Hepatocyte (in vitro differentiated cells): ENCODE results near the gene CCDC197. TPM values are rescaled to one million over a fixed set of nuclear protein-coding genes. Genes with fewer than 3 reads are reported as not detected.

Experiments used
- DNase-seq: peaks from one replicate; pipeline ENCODE4 v3.0.0-alpha.2; 2016; ENCODE audit warnings: low spot score
- H2AFZ ChIP-seq: fragments of 200-600 bp; sonication (generic); 2 replicates; pipeline ENCODE4 v1.6.0; 2016; ENCODE audit warnings: antibody characterized with exemption, mild to moderate bottlenecking
- H3K27ac ChIP-seq: fragments of 200-600 bp; sonication (generic); 2 replicates; pipeline ENCODE4 v1.5.1; 2016; ENCODE audit warnings: mild to moderate bottlenecking
- H3K27me3 ChIP-seq: fragments of 200-600 bp; sonication (generic); 2 replicates; pipeline ENCODE4 v1.6.1; 2016
- H3K36me3 ChIP-seq: fragments of 200-600 bp; sonication (generic); replicated peaks from 2 replicates; pipeline ENCODE4 v1.5.1; 2016; ENCODE audit warnings: low read depth; ENCODE audit not compliant: insufficient read depth
- H3K4me1 ChIP-seq: fragments of 200-600 bp; sonication (generic); 2 replicates; pipeline ENCODE4 v1.5.1; 2016; ENCODE audit warnings: mild to moderate bottlenecking, moderate library complexity; ENCODE audit not compliant: insufficient read depth
- H3K4me2 ChIP-seq: fragments of 200-600 bp; sonication (generic); 2 replicates; pipeline ENCODE4 v1.6.0; 2016
- H3K4me3 ChIP-seq: fragments of 200-600 bp; sonication (generic); 2 replicates; pipeline ENCODE4 v1.5.1; 2016; ENCODE audit warnings: mild to moderate bottlenecking
- H3K79me2 ChIP-seq: fragments of 200-600 bp; sonication (generic); 2 replicates; pipeline ENCODE4 v1.6.0; 2017; ENCODE audit warnings: mild to moderate bottlenecking
- H3K9me2 ChIP-seq: fragments of 200-600 bp; sonication (generic); replicated peaks from 2 replicates; pipeline ENCODE4 v1.6.0; 2017; ENCODE audit warnings: mild to moderate bottlenecking; ENCODE audit not compliant: insufficient read depth
- H3K9me3 ChIP-seq: fragments of 200-600 bp; sonication (generic); 2 replicates; pipeline ENCODE4 v1.5.1; 2016; ENCODE audit warnings: low read depth, mild to moderate bottlenecking
- H4K20me1 ChIP-seq: fragments of 200-600 bp; sonication (generic); 2 replicates; pipeline ENCODE4 v1.6.0; 2016; ENCODE audit warnings: mild to moderate bottlenecking; ENCODE audit not compliant: insufficient read depth, poor library complexity, severe bottlenecking
- EZH2 ChIP-seq: fragments of 200-600 bp; sonication (generic); IDR thresholded peaks from 2 replicates; pipeline ENCODE4 v1.6.1; 2016; ENCODE audit warnings: antibody characterized with exemption, mild to moderate bottlenecking, borderline replicate concordance
- EZH2phosphoT487 ChIP-seq: fragments of 200-600 bp; sonication (generic); IDR thresholded peaks from one replicate; pipeline ENCODE4 v1.6.1; 2018; ENCODE audit warnings: antibody characterized with exemption, mild to moderate bottlenecking, low read depth, moderate library complexity; ENCODE audit not compliant: unreplicated experiment, severe bottlenecking
- WGBS: methylation state at CpG from one replicate; pipeline ENCODE4 v1.1.6; 2016; ENCODE audit warnings: low lambda C conversion rate; ENCODE audit errors: missing lambda C conversion rate; 5-methylcytosine and 5-hydroxymethylcytosine counted together
- polyA plus RNA-seq: library from polyadenylated mRNA; unstranded; fragments of >200 nt; fragmentation: Nextera tagmentation; extraction: Ambion mirVana; gene quantifications from 2 replicates; pipeline ENCODE4 v1.2.1, GENCODE V29; 2016
- total RNA-seq: library from RNA; depleted of rRNA; stranded (reverse); fragments of >200 nt; gene quantifications from 2 replicates; pipeline ENCODE4 v1.2.3, GENCODE V29; 2014
- TF ChIP-seq, protein P1 (sequence below): fragments of 200-600 bp; sonication (generic); IDR thresholded peaks from 2 replicates; pipeline ENCODE4 v1.5.1; 2016; ENCODE audit warnings: antibody characterized with exemption, mild to moderate bottlenecking; ENCODE audit not compliant: poor library complexity

CCDC197 gene
- total and polyA plus RNA-seq, 2 experiments from 2014 or later, result not detected

DNA sequence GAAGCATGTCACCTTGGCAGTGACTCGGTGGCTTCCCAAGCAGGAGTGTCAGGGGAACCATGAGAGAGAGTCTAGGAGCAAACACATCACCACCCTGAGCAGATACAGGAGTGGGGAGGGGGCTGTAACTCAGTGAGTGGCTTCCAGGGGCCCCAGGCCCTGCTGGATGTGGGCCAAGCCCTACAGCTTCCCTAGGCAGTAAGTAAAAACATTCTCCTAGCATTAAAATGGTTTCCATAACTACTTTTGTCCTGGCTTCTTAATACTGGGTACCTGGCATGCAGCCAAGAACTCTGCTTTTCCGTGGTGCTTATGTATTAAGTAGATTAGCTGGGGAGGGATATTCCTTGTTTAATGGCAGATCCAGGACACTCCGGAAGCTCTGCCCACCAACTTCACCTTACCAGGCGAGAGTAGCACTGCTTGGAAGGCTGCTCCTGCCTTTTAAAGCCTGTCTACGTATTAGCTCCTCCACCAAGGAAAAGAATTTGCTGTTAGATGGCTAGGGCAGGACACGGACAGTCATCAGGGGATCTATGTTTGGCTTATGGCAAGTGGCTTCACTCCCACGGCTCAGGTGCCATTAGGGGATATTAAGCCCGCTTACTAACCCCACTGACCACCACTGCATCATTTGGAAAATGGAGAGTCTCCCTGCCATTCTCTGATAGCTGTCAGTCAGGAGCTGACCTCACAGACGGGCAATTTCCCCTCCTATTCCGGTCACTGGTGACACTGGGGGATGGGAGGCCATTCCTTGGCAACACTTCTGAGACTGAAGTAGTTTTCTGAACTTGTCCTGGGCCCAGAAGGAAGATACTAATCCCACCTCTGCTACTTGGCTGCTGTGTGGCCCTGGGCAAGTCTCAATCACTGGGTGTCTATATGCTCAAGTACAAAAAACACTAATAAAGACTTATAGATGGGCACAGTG lies 51.9 kb downstream of the CCDC197 start:
- Histone ChIP-seq H3K27me3 (no peaks in the 10 kb centered on the region), H3K4me3 (no peak overlapping the region), H3K27ac (no peak overlapping the region), H3K9me3 (no peaks in the 10 kb centered on the region), H4K20me1 (no peaks in the 10 kb centered on the region), H3K4me1 (no peaks in the 10 kb centered on the region), H3K4me2 (no peak overlapping the region), H3K36me3 (no peaks in the 10 kb centered on the region), H3K9me2 (no peaks in the 10 kb centered on the region), H3K79me2 (no peaks in the 10 kb centered on the region), H2AFZ (no peak overlapping the region)
- 77% methylated on average over 10 of the region's 10 CpGs for WGBS
- no peak for TF ChIP-seq EZH2
- no peak for TF ChIP-seq EZH2phosphoT487
- TF ChIP-seq, protein P1, sequence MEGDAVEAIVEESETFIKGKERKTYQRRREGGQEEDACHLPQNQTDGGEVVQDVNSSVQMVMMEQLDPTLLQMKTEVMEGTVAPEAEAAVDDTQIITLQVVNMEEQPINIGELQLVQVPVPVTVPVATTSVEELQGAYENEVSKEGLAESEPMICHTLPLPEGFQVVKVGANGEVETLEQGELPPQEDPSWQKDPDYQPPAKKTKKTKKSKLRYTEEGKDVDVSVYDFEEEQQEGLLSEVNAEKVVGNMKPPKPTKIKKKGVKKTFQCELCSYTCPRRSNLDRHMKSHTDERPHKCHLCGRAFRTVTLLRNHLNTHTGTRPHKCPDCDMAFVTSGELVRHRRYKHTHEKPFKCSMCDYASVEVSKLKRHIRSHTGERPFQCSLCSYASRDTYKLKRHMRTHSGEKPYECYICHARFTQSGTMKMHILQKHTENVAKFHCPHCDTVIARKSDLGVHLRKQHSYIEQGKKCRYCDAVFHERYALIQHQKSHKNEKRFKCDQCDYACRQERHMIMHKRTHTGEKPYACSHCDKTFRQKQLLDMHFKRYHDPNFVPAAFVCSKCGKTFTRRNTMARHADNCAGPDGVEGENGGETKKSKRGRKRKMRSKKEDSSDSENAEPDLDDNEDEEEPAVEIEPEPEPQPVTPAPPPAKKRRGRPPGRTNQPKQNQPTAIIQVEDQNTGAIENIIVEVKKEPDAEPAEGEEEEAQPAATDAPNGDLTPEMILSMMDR, result no peak
- DNase-seq, result no peak

DNA sequence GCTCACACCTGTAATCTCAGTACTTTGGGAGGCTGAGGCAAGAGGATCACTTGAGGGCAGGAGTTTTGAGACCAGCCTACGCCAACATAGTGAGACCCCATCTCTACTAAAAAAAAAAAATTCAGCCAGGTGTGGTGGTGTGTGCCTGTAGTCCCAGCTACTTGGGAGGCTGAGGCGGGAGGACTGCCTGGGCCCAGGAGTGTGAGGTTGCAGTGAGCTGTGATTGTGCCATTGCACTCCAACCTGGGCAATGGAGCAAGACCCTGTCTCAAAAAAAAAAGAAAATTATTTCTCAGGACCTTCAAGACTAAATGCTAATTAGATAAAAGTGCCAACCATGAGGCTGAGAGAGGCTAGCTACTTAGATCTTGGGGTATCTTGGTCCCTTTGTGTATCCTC lies 52.5 kb downstream of the CCDC197 start:
- H2AFZ ChIP-seq, result no peak overlapping the region
- H3K4me2 ChIP-seq, result no peak overlapping the region
- H3K4me3 ChIP-seq, result no peak overlapping the region
- H3K9me3 ChIP-seq, result no peaks in the 10 kb centered on the region
- H3K27me3 ChIP-seq, result no peaks in the 10 kb centered on the region
- no peaks in the 10 kb centered on the region for H4K20me1 ChIP-seq
- WGBS, result 95% methylated on average over 2 of the region's 2 CpGs
- no peaks in the 10 kb centered on the region for H3K4me1 ChIP-seq
- H3K36me3 ChIP-seq, result no peaks in the 10 kb centered on the region
- DNase-seq, result no peak
- TF ChIP-seq, protein P1, result no peak
- TF ChIP-seq EZH2, result no peak
- TF ChIP-seq EZH2phosphoT487, result no peak
- H3K79me2 ChIP-seq, result no peaks in the 10 kb centered on the region
- no peaks in the 10 kb centered on the region for H3K9me2 ChIP-seq
- no peak overlapping the region for H3K27ac ChIP-seq

DNA sequence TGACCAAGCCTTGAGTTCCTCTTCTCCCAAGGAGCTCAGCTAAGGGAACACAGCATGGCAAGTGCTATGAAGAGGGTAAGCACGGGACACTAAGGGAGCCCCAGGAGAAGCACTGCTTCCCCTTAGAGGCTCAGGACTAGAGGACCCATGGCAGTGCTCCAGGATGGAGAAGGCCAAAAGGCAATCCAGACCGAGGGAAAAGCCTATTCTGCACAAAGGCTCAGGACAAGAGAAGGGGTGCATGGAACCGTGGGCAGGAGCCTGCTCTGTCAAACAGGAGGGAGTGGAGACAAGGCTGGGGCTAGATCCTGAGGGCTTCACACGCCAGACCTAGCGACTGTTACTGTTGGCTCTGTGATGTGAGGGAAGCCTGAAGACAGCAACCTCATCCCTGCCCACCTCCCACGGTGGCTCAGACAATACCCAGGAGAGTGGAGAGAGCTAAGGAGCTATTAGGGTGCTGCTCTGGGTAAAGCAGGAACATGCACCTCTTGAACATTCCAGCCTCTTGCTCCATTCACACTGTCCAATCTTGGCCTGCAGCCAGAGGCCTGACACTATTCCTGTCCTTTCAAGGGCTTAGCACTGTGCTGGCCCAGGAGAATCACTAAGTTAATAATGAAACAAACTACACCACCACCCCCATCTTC lies 53.3 kb downstream of the CCDC197 start:
- 96% methylated on average over 6 of the region's 6 CpGs for WGBS
- Histone ChIP-seq H3K4me1 (no peaks in the 10 kb centered on the region), H3K27ac (no peak overlapping the region), H3K4me2 (no peak overlapping the region), H3K9me3 (no peaks in the 10 kb centered on the region), H3K27me3 (no peaks in the 10 kb centered on the region), H3K79me2 (no peaks in the 10 kb centered on the region), H3K4me3 (no peak overlapping the region), H2AFZ (no peak overlapping the region), H3K9me2 (no peaks in the 10 kb centered on the region), H4K20me1 (no peaks in the 10 kb centered on the region), H3K36me3 (no peaks in the 10 kb centered on the region)
- no peak for DNase-seq
- TF ChIP-seq EZH2phosphoT487 (no peak), EZH2 (no peak)
- TF ChIP-seq, protein P1, result no peak
